NCI-H1694 (cell line): ENCODE measurements around the gene DENND6B.

Experiments used
- DNase-seq: peaks from one replicate; lab custom pipeline; 2025; lab: John Stamatoyannopoulos, UW

Gene DENND6B

GRCh38 chr22:50303848-50304527, 22.8 kb downstream of the DENND6B start:
- DNase-seq = no peak

- DNase-seq = no peak
Observed at GRCh38 chr22:50303515-50303847, 23.3 kb downstream of the DENND6B start.

DNA sequence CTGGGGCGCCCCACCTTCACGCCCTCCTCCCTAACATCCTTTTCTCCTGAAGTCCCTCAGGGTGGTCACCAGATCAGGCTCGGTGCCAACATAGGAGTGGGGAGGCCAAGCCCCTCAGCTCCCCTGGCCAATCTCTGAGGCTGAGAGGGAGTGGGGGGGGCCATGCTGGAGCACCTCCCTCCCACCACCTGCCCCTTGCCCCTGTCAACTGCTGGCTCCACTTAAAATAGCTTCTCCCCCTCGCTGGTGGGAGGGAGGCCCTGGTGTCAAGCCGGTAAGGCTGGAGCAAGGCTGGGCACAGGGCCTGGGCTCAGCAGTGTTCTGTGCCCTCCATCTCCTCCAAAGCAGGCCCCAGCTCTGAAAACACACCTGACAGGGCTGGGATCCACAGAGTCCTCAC, 24.2 kb downstream of the DENND6B start:
- no peak for DNase-seq

DNA sequence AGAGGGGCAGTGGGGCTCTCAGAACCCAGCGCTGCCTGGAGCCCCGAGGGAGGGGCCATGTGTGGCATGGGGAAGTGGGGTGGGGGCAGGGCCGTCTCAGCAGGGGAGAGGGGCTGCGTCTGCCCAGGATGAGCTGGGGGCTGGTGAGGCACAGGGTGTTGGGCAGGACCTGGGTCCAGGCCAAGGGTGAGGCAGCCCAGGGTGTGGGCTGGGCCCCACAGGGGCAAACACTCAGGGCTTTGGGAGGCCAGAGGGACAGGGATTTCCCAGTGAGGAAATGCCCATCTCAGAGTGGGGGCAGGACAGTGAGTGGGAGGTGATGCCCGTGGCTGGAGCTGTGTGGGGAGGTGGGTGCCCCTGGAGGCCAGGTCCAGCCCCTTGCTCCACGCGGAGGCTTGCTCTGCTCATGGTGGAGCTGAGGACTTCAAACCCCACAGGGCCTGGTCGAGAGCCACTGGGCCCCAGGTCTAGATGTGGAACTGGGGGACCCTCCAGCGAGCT, 24.7 kb downstream of the DENND6B start:
- no peak for DNase-seq

GRCh38 chr22:50301581-50301991, 25.2 kb downstream of the DENND6B start:
- DNase-seq = no peak

DNA sequence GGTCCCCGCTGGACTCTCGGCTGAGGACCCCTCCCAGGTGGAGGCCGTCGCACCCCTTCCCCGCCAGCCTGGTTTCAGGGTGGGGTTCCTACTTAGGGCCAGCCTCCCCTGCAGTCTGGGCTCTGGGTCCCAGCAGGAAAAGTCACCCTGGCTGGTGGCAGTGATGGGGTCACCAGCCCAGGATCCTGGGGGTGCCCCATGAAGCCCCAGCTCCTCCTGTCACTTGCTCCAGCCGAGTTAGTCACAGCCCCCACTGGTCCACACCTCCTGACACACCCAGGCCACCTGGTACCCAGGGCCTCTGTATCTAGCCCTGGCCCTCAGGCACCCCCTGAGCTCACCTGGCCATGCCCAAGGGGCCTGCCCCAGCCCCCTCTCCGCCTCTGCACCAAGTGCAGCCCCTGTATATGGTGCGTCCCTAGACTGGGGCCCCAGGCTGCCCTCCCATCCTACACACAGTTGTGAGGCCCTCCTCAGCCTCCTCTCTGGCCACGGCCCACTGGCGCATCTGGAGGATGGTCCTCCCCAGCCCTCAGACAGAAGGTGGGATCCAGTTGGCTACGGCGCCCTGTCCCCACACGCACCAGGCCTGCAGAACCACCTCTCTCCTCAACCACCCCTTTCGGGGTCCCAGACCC, 26.1 kb downstream of the DENND6B start:
- DNase-seq = no peak

DNA sequence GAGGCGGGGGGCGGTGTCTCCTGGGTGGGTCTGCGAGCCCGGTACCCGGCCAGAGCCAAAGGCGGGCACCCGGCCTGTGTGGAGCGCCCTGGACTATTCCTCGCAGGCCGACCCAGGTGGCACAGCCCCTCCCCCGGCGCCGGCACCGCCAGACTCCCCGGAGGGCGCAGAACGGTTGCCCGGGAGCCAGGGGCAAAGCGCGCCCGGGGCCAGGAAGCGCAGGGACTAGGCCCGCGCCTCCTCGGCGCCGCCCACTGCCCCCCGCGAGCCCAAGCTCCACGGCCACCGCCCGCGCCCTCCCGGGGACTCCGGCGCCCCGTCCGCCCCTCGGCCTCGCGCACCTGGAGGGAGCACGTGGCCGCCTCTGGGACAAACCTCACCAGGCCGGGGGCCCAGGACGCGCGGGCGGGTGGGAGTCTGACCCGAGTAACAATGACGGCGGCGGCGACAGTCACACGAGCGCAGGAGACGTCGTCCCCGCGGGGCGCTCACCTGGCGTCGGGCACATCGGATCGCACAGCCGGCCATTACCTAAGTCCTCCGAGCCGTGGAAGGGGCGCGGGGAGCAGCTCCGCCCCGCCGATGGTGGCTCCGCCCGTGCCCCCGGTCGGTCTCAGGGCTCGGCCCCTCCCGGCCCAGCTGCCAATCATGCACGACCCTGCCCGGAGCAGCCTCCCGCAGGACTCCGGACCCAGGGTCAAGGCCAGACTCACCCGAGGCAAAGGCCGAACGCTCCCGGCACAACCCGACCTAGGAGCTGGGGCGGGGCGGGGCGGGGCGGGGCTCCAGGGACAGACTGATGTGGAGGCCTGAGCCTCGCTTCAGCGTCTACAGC, 26.8 kb downstream of the DENND6B start:
- no peak for DNase-seq

DNA sequence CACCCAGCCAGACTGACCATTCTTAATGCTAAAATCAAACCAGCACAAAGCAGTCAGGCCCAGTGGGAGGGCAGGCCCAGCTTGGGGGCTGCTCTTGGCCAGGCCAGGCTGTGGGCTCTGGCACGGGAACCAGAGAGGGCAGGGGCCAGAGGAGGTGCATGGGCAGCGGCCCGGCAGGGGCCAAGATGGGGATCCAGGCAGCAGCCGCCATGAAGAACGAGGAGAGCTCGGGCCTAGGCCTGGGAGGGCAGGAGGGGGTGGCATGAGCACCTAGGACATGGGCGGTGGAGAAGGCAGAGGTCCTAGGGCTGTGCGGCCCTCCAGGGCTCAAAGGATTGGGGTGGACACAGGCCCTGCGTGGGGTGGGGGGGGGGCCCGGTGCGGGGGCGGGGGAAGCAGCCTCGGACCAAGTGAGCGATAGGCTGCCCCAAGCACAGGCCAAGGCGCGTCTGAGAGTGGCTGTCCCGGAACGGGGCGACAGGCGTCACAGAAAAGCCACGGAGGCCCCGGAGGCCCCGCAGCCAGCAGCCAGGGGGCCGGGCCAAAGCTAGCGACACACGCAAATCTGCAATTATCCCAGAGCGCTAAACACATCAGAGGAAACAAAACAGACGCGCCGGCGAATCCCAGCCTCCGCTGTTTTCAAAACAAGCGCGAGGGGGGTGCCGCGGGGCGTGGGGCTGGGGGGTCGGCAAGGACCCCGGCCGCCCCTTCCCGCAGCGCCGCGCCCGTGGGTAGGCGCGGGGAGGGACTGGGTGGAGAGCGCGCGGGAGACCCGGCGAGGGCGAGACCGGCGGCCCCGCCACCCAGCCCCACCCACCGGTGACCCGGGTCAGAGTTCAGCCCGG, 27.7 kb downstream of the DENND6B start:
- no peak for DNase-seq

DNA sequence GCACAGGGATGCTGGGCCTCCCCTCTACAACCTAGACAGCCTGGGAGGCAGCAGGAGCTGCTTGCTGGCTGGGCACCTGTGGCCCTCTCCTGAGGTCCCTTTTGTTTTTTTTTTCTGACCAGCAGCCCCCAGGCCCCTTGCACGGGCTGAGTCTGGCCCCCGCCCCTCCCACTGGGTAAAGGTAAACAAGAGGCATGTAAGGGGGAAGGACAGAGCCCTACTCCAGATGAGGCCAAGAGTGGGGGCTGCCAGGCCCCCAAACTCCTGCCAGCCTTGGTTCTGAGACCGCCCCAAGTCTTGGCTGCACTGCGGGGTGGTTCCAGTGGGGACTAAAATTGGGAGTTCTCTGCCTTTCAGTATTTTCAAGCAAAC, 28.6 kb downstream of the DENND6B start:
- no peak for DNase-seq

- no peak for DNase-seq
Observed at GRCh38 chr22:50297510-50298265, 29.1 kb downstream of the DENND6B start.

DNA sequence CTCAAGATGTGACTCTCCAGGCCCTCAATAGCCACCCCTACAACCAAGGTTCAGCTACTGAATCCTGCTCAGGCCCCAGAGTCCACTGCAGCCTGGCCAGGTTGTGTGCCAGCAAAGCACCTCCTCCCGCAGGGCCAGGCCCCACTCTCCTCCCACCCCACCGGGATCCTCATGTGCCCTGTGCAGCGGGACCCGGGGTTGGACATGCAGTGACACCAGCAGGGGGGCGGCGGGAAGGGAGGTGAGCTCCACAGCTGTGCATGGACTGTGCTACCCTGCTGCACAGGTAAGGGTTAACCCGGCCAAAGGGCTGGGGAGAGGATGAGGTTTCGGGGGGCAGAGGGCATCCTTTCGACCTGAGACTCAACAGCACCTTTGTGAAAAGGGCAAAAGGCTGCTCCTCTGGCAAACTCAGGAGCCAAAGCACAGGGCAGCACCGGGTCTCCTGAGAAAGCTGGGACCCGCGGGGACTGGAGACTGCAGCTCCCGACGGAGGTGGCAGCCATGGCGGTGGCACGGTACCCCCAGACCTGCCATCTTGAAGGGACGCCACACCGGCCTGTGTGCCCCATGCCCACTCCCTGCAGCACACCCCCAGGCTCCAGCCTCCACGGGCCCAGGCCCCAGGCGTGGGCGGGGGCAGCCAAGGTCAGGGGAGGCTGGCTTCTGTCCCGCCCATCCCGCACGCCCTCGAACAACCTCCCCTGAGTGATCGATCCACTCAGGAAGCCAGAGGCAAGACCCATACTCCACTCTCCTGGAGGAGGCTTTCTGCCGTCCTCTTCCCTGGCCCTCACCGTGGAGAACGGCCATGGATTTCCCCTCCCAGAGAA, 29.9 kb downstream of the DENND6B start:
- no peak for DNase-seq

DNA sequence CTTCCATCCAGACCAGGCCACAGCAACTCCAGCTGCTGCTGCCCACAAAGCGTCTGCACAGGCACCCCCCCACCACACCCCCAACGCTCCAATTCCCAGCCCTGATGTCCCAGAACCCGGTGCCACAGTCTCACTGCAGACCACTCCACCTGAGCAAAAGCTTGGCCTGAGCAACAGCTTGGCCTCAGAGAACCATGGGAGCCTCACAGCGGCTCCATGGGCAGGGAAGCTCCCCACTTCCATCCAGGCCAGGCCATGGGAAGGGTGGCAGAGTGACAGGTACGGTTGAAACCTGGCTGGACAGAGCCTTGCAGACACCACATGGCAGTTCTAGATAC, 32.5 kb downstream of the DENND6B start:
- DNase-seq = no peak

DNA sequence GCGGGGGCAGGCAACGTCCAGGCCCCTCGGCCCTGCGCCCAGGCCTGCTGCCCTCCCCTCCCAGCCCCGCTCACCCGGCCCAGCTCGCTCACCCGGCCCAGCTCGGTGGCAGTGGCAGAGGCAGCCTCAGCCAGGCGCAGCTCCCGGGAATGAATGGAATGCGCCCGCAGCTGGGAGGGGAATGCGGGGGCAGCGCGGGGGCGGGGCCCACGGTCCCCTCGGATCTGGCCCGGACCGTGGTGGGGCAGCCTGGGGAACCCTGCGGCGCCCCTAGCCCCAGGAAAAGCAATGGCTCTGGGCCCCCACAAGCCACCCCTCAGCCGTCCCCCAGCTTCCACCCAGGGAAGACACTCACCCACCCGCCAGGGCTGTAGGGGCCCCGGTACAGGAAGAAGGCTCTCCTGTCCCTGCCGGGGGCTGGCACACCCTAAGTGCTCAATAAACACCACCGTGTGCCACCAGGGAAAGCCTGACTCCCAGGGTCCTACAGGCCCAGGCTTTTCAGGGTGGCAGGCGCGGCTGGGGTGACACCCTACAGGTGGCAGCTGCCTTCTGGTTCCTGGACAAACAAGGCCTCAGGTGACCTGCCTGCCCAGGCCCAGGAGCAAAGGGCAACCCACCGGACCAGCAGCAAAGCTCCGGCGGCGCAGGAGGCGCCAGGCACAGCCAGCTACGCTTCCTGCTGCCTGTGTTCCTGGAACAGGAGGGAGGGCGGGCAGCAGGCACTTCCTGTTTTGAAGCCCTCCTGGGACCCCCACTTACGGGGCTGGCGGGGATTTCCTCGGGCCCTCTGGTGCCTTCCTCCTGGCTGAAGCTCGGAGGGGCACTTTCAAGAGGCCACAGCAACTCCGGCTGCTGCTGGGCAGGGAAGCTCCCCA, 33.1 kb downstream of the DENND6B start:
- no peak for DNase-seq

DNA sequence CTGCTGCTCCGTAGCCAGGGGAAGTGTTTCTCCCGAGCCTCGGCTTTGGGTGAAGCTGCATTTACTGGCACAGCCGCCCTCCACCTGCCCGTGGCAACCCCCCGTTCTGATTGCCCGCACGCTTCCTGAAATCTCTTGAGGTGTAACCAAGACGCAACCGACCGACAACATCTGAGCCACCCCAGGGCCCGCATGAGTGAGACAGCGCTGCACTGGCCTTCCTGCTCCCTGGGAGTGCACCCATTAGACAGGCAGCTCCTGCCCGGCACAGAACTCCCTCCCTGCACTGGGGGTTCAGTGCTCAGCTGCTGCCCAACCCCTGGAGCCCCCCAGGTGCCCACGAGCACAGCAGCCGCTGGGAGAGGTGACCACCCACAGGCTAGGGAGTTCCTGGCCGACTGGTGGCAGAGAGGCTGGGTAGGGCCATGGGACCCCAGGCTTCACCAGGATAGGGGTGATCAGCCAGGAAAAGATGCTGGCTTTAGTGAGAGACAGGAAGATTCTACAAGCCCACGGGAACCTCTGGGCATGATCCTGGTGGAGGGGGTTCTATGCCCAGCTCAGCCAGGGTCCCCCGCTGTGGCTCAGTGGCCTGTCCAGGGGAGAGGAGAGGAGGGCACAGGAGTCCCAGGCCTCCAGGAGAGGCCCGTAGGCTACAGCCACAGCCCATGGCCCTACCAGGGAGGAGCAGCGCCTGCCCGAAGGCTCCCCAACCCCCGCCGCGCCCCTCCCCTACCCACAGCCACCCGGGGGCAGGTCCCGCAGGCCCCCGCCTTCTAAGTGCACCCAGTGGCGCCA, 34.0 kb downstream of the DENND6B start:
- no peak for DNase-seq

- no peak for DNase-seq
Observed at GRCh38 chr22:50289942-50290630, 36.7 kb downstream of the DENND6B start.

GRCh38 chr22:50289151-50289941, 37.5 kb downstream of the DENND6B start:
- no peak for DNase-seq

- DNase-seq = no peak
Observed at GRCh38 chr22:50287731-50288130, 39.1 kb downstream of the DENND6B start.
